IMR-90 (cell line): Measurements from ENCODE around the gene MYNN. TPM values are rescaled to one million over a fixed set of nuclear protein-coding genes. Genes with fewer than 3 reads are reported as not detected.
A peak's percentile ranks its signal among the peaks of the same experiment; 100 is the strongest.

ENCODE experiments used
- ATAC-seq: fragments of 200-7000 bp; cut with Tn5 transposase; 2 replicates; pipeline ENCODE4 v1.9.1; 2020; ENCODE audit warnings: low read depth, mild to moderate bottlenecking, moderate library complexity
- BruUV-seq: library from RNA; stranded (reverse); fragments of 400-500 nt; replicated peaks from 2 replicates; lab custom pipeline; 2021; lab: Mats Ljungman, UMichigan
- CTCF ChIA-PET: fragments of 300-600 bp; formaldehyde crosslinking; extraction: SDS; loops from one replicate; lab custom pipeline; 2021; ENCODE audit warnings: antibody characterized with exemption; lab: Yijun Ruan, JAX
- POLR2A ChIA-PET: fragments of 300-600 bp; sonication (Branson Sonifier 250); formaldehyde crosslinking; loops from one replicate; lab custom pipeline; 2022; ENCODE audit warnings: antibody characterized with exemption; ENCODE audit not compliant: unreplicated experiment; lab: Charles Lee
- DNase-seq: peaks from one replicate; pipeline ENCODE4 v3.0.0; 2013
- H2AFZ ChIP-seq: replicated peaks from 2 replicates; pipeline ENCODE3; 2013; ENCODE audit warnings: low read length, mild to moderate bottlenecking; ENCODE audit not compliant: poor library complexity
- H2AK5ac ChIP-seq: 2 replicates; pipeline ENCODE4 v1.6.1; 2013; ENCODE audit warnings: low read depth, low read length, inconsistent platforms
- H2AK9ac ChIP-seq: replicated peaks from 2 replicates; pipeline ENCODE3; 2013; ENCODE audit warnings: mild to moderate bottlenecking, low read depth, low read length, moderate library complexity; ENCODE audit not compliant: poor library complexity
- H2BK120ac ChIP-seq: 2 replicates; pipeline ENCODE4 v1.6.1; 2013; ENCODE audit warnings: low read depth, low read length, inconsistent platforms
- H2BK15ac ChIP-seq: 3 replicates; pipeline ENCODE4 v1.6.1; 2013; ENCODE audit warnings: low read depth, low read length, inconsistent platforms
- H2BK20ac ChIP-seq: 2 replicates; pipeline ENCODE4 v1.6.1; 2013; ENCODE audit warnings: low read depth, mild to moderate bottlenecking, inconsistent platforms, low read length, moderate library complexity
- H2BK5ac ChIP-seq: 2 replicates; pipeline ENCODE4 v1.6.1; 2013; ENCODE audit warnings: mild to moderate bottlenecking, low read depth, low read length, inconsistent platforms; ENCODE audit not compliant: poor library complexity, severe bottlenecking
- H3K14ac ChIP-seq: replicated peaks from 2 replicates; pipeline ENCODE4 v1.6.1; 2013; ENCODE audit warnings: low read depth, low read length, inconsistent platforms
- H3K18ac ChIP-seq: 2 replicates; pipeline ENCODE4 v1.6.1; 2013; ENCODE audit warnings: low read depth, low read length, control low read depth
- H3K23ac ChIP-seq: 2 replicates; pipeline ENCODE4 v1.6.1; 2013; ENCODE audit warnings: low read depth, low read length, inconsistent platforms
- H3K27ac ChIP-seq: 2 replicates; pipeline ENCODE4 v1.5.1; 2013; ENCODE audit warnings: mild to moderate bottlenecking, control low read depth, low read length; ENCODE audit not compliant: insufficient read depth
- H3K27me3 ChIP-seq: 2 replicates; pipeline ENCODE4 v1.6.1; 2013; ENCODE audit warnings: low read length; ENCODE audit not compliant: control insufficient read depth, insufficient read depth
- H3K36me3 ChIP-seq: 2 replicates; pipeline ENCODE4 v1.6.1; 2013; ENCODE audit warnings: low read length, mixed read lengths; ENCODE audit not compliant: control insufficient read depth, insufficient read depth
- H3K4ac ChIP-seq: 2 replicates; pipeline ENCODE4 v1.6.1; 2013; ENCODE audit warnings: low read depth, low read length, inconsistent platforms
- H3K4me1 ChIP-seq: 2 replicates; pipeline ENCODE4 v1.6.1; 2013; ENCODE audit warnings: low read length, mixed read lengths; ENCODE audit not compliant: control insufficient read depth, insufficient read depth
- H3K4me2 ChIP-seq: 2 replicates; pipeline ENCODE4 v1.6.1; 2013; ENCODE audit warnings: low read depth, mild to moderate bottlenecking, control low read depth, low read length, moderate library complexity
- H3K4me3 ChIP-seq: 2 replicates; pipeline ENCODE4 v1.5.1; 2013; ENCODE audit warnings: low read depth, mild to moderate bottlenecking, control low read depth, low read length, moderate library complexity; ENCODE audit not compliant: insufficient read depth
- H3K56ac ChIP-seq: 2 replicates; pipeline ENCODE4 v1.6.1; 2013; ENCODE audit warnings: low read length, inconsistent platforms; ENCODE audit not compliant: insufficient read depth; ENCODE audit errors: extremely low read depth
- H3K79me1 ChIP-seq, 2 experiments: 2 replicates each; pipeline ENCODE4 v1.6.1; 2013; ENCODE audit warnings: low read length in 2 of 2, inconsistent platforms in 1 of 2, low read depth in 1 of 2
- H3K9ac ChIP-seq: 2 replicates; pipeline ENCODE4 v1.6.1; 2013; ENCODE audit warnings: low read depth, low read length, control low read depth
- H3K9me1 ChIP-seq: 2 replicates; pipeline ENCODE4 v1.6.1; 2013; ENCODE audit warnings: low read length, inconsistent platforms; ENCODE audit not compliant: insufficient read depth
- H3K9me3 ChIP-seq: 2 replicates; pipeline ENCODE4 v1.6.1; 2013; ENCODE audit warnings: low read length; ENCODE audit not compliant: control insufficient read depth, insufficient read depth
- H4K20me1 ChIP-seq: 2 replicates; pipeline ENCODE4 v1.6.1; 2013; ENCODE audit warnings: low read length, inconsistent platforms; ENCODE audit not compliant: insufficient read depth
- H4K5ac ChIP-seq: 2 replicates; pipeline ENCODE4 v1.6.1; 2013; ENCODE audit warnings: mild to moderate bottlenecking, low read depth, low read length, control low read depth
- H4K8ac ChIP-seq, 2 experiments: 2 replicates each; pipeline ENCODE4 v1.6.1; 2013; ENCODE audit warnings: low read depth in 2 of 2, low read length in 2 of 2, control low read depth in 1 of 2, inconsistent platforms in 1 of 2
- H4K91ac ChIP-seq: 2 replicates; pipeline ENCODE4 v1.6.1; 2013; ENCODE audit warnings: low read depth, low read length, inconsistent platforms; ENCODE audit not compliant: insufficient read depth
- BHLHE40 ChIP-seq: fragments of 150-350 bp; IDR thresholded peaks from 2 replicates; pipeline ENCODE4 v1.6.1; 2016; ENCODE audit warnings: mild to moderate bottlenecking, low read depth, low read length
- CEBPB ChIP-seq: IDR thresholded peaks from 2 replicates; pipeline ENCODE4 v1.6.1; 2012; ENCODE audit warnings: low read depth, low read length, improper control_type of control experiment
- CHD1 ChIP-seq: IDR thresholded peaks from 2 replicates; pipeline ENCODE4 v1.6.1; 2012; ENCODE audit warnings: low read depth, low read length, improper control_type of control experiment
- CTCF ChIP-seq: conservative IDR thresholded peaks from 2 replicates; pipeline ENCODE4 v1.5.1; 2012; ENCODE audit warnings: mild to moderate bottlenecking, low read depth, low read length, improper control_type of control experiment
- ELK1 ChIP-seq: fragments of 150-350 bp; IDR thresholded peaks from 2 replicates; pipeline ENCODE4 v1.6.1; 2016; ENCODE audit warnings: low read depth, mild to moderate bottlenecking, low read length, moderate library complexity, borderline replicate concordance
- FOS ChIP-seq: fragments of 150-350 bp; IDR thresholded peaks from 2 replicates; pipeline ENCODE4 v1.6.1; 2016; ENCODE audit warnings: low read depth, low read length
- MAFK ChIP-seq: IDR thresholded peaks from 2 replicates; pipeline ENCODE4 v1.6.1; 2012; ENCODE audit warnings: low read depth, low read length, improper control_type of control experiment
- MAZ ChIP-seq: IDR thresholded peaks from 2 replicates; pipeline ENCODE4 v1.6.1; 2012; ENCODE audit warnings: low read depth, mild to moderate bottlenecking, low read length, improper control_type of control experiment, moderate library complexity, borderline replicate concordance
- MXI1 ChIP-seq: IDR thresholded peaks from 2 replicates; pipeline ENCODE4 v1.6.1; 2012; ENCODE audit warnings: low read depth, mild to moderate bottlenecking, low read length, moderate library complexity, borderline replicate concordance
- NFE2L2 ChIP-seq: fragments of 150-350 bp; IDR thresholded peaks from 2 replicates; pipeline ENCODE4 v1.6.1; 2016; ENCODE audit warnings: low read depth, mild to moderate bottlenecking, low read length
- POLR2A ChIP-seq: IDR thresholded peaks from 2 replicates; pipeline ENCODE4 v1.6.1; 2012; ENCODE audit warnings: mild to moderate bottlenecking, low read depth, low read length
- RAD21 ChIP-seq: IDR thresholded peaks from 2 replicates; pipeline ENCODE4 v1.6.1; 2012; ENCODE audit warnings: low read length, improper control_type of control experiment
- RCOR1 ChIP-seq: IDR thresholded peaks from 2 replicates; pipeline ENCODE4 v1.6.1; 2012; ENCODE audit warnings: mild to moderate bottlenecking, low read length, improper control_type of control experiment; ENCODE audit not compliant: insufficient replicate concordance
- RFX5 ChIP-seq: IDR thresholded peaks from 2 replicates; pipeline ENCODE4 v1.8.0; 2012; ENCODE audit warnings: low read depth, mild to moderate bottlenecking, low read length, moderate library complexity
- SMC3 ChIP-seq: fragments of 150-350 bp; IDR thresholded peaks from 2 replicates; pipeline ENCODE4 v1.6.1; 2016; ENCODE audit warnings: low read depth, mild to moderate bottlenecking, antibody characterized with exemption, low read length, moderate library complexity
- USF2 ChIP-seq: fragments of 150-350 bp; IDR thresholded peaks from 2 replicates; pipeline ENCODE4 v1.6.1; 2017; ENCODE audit warnings: mild to moderate bottlenecking, antibody characterized with exemption, low read length, low read depth
- WGBS, 2 experiments: methylation state at CpG; one replicate each; pipeline versions ENCODE4 v1.1.5 to v1.1.7; 2013; ENCODE audit warnings: missing lambda C conversion rate in 2 of 2; ENCODE audit not compliant: insufficient read length in 1 of 2; ENCODE audit errors: extremely low coverage in 2 of 2; 5-methylcytosine and 5-hydroxymethylcytosine counted together
- dilution Hi-C: fragments of 300-500 bp; cut with HindIII; formaldehyde crosslinking; loops from one replicate; pipeline ENCODE4 v1.14.3; 2018; ENCODE audit warnings: low sequenced_read_pairs; ENCODE audit not compliant: unreplicated experiment
- in situ Hi-C: fragments of 300-500 bp; cut with MboI; formaldehyde crosslinking; loops from 3 replicates; pipeline ENCODE4 v1.14.3; 2019; ENCODE audit warnings: low sequenced_read_pairs, inconsistent platforms, mixed read lengths
- intact Hi-C: fragments of 100-400 bp; cut with micrococcal nuclease; formaldehyde crosslinking; loops from 2 replicates; pipeline ENCODE4 v1.10.0; 2022
- polyA plus RNA-seq, 3 experiments: library from polyadenylated mRNA; depleted of rRNA; stranded (reverse); fragments of >200 nt; gene quantifications; 2 replicates each; pipeline ENCODE4 v1.2.3, GENCODE V29; 2012; ENCODE audit warnings: low replicate concordance in 1 of 3
- total RNA-seq: library from RNA; depleted of rRNA; stranded (reverse); fragments of >200 nt; gene quantifications from 2 replicates; pipeline ENCODE4 v1.2.3, GENCODE V29; 2012

The MYNN gene
- total and polyA plus RNA-seq, 2 of the 4 experiments (the other 2 are of a cell fraction) = 11.8 to 26.9 TPM

GRCh38 chr3:169774186-169774585, 990 bp downstream of the MYNN start:
- Histone ChIP-seq H3K9me1 (no peaks in the 10 kb centered on the region), H2BK120ac (no peak overlapping the region), H3K9ac (peak overlapping the region; percentile 90; the same call in 1 of the 2 replicates), H3K27me3 (no peaks in the 10 kb centered on the region), H3K27ac (no peak overlapping the region), H4K5ac (no peak overlapping the region), H3K23ac (no peak overlapping the region), H3K79me1 (peaks cover 8 to 17% of the 10 kb centered on the region in 2 experiments), H2BK5ac (no peak overlapping the region), H3K4me1 (no peaks in the 10 kb centered on the region), H3K36me3 (peaks cover 9% of the 10 kb centered on the region), H4K91ac (no peak overlapping the region), H2AK5ac (no peak overlapping the region), H3K4me3 (peak overlapping the region; percentile 80), H4K8ac (no peak overlapping the region), H2BK15ac (no peak overlapping the region), H3K4ac (no peak overlapping the region), H2AFZ (no peak overlapping the region), H2AK9ac (no peak overlapping the region), H3K9me3 (no peaks in the 10 kb centered on the region), H4K20me1 (no peaks in the 10 kb centered on the region), H3K18ac (no peak overlapping the region), H3K4me2 (peak overlapping the region; percentile 93), H2BK20ac (no peak overlapping the region), H3K56ac (no peak overlapping the region), H3K14ac (no peak overlapping the region; the same call in 1 of the 2 replicates)
- ATAC-seq (no peak), DNase-seq (peak; percentile 9)
- 100% methylated on average over 2 of the region's 5 CpGs; no CpG with 5 or more reads in 1 of the 2 experiments for WGBS, 2 experiments
- TF ChIP-seq MAFK (no peak), SMC3 (no peak), USF2 (no peak), MXI1 (no peak), CEBPB (no peak), ELK1 (no peak), BHLHE40 (no peak), RAD21 (no peak), POLR2A (no peak), CHD1 (no peak), RCOR1 (no peak), RFX5 (no peak), CTCF (no peak), NFE2L2 (no peak), FOS (no peak), MAZ (no peak)
- CTCF ChIA-PET = no interaction called here
- intact Hi-C loops = loop anchor here (10.0 kb wide), 1 partner anchor 211 kb away; no protein-coding TSS in a partner anchor
- dilution Hi-C loops = no loop called here
- BruUV-seq = TSS peak; percentile 20
- POLR2A ChIA-PET = no interaction called here
- in situ Hi-C loops = loop anchor here (25.0 kb wide), 1 partner anchor 1687 kb away; the partner anchor contains the start of gene GOLIM4
